IMR-90 (cell line): ENCODE results near the gene OR6S1. TPM values are rescaled to one million over a fixed set of nuclear protein-coding genes. Genes with fewer than 3 reads are reported as not detected.

ENCODE experiments used
- ATAC-seq: fragments of 200-7000 bp; cut with Tn5 transposase; 2 replicates; pipeline ENCODE4 v1.9.1; 2020; ENCODE audit warnings: low read depth, mild to moderate bottlenecking, moderate library complexity
- BruUV-seq: library from RNA; stranded (reverse); fragments of 400-500 nt; replicated peaks from 2 replicates; lab custom pipeline; 2021; lab: Mats Ljungman, UMichigan
- CTCF ChIA-PET: fragments of 300-600 bp; formaldehyde crosslinking; extraction: SDS; loops from one replicate; lab custom pipeline; 2021; ENCODE audit warnings: antibody characterized with exemption; lab: Yijun Ruan, JAX
- POLR2A ChIA-PET: fragments of 300-600 bp; sonication (Branson Sonifier 250); formaldehyde crosslinking; loops from one replicate; lab custom pipeline; 2022; ENCODE audit warnings: antibody characterized with exemption; ENCODE audit not compliant: unreplicated experiment; lab: Charles Lee
- DNase-seq: peaks from one replicate; pipeline ENCODE4 v3.0.0; 2013
- H2AFZ ChIP-seq: replicated peaks from 2 replicates; pipeline ENCODE3; 2013; ENCODE audit warnings: low read length, mild to moderate bottlenecking; ENCODE audit not compliant: poor library complexity
- H2AK5ac ChIP-seq: 2 replicates; pipeline ENCODE4 v1.6.1; 2013; ENCODE audit warnings: low read depth, low read length, inconsistent platforms
- H2AK9ac ChIP-seq: replicated peaks from 2 replicates; pipeline ENCODE3; 2013; ENCODE audit warnings: mild to moderate bottlenecking, low read depth, low read length, moderate library complexity; ENCODE audit not compliant: poor library complexity
- H2BK120ac ChIP-seq: 2 replicates; pipeline ENCODE4 v1.6.1; 2013; ENCODE audit warnings: low read depth, low read length, inconsistent platforms
- H2BK15ac ChIP-seq: 3 replicates; pipeline ENCODE4 v1.6.1; 2013; ENCODE audit warnings: low read depth, low read length, inconsistent platforms
- H2BK20ac ChIP-seq: 2 replicates; pipeline ENCODE4 v1.6.1; 2013; ENCODE audit warnings: low read depth, mild to moderate bottlenecking, inconsistent platforms, low read length, moderate library complexity
- H2BK5ac ChIP-seq: 2 replicates; pipeline ENCODE4 v1.6.1; 2013; ENCODE audit warnings: mild to moderate bottlenecking, low read depth, low read length, inconsistent platforms; ENCODE audit not compliant: poor library complexity, severe bottlenecking
- H3K14ac ChIP-seq: replicated peaks from 2 replicates; pipeline ENCODE4 v1.6.1; 2013; ENCODE audit warnings: low read depth, low read length, inconsistent platforms
- H3K18ac ChIP-seq: 2 replicates; pipeline ENCODE4 v1.6.1; 2013; ENCODE audit warnings: low read depth, low read length, control low read depth
- H3K23ac ChIP-seq: 2 replicates; pipeline ENCODE4 v1.6.1; 2013; ENCODE audit warnings: low read depth, low read length, inconsistent platforms
- H3K27ac ChIP-seq: 2 replicates; pipeline ENCODE4 v1.5.1; 2013; ENCODE audit warnings: mild to moderate bottlenecking, control low read depth, low read length; ENCODE audit not compliant: insufficient read depth
- H3K27me3 ChIP-seq: 2 replicates; pipeline ENCODE4 v1.6.1; 2013; ENCODE audit warnings: low read length; ENCODE audit not compliant: control insufficient read depth, insufficient read depth
- H3K36me3 ChIP-seq: 2 replicates; pipeline ENCODE4 v1.6.1; 2013; ENCODE audit warnings: low read length, mixed read lengths; ENCODE audit not compliant: control insufficient read depth, insufficient read depth
- H3K4ac ChIP-seq: 2 replicates; pipeline ENCODE4 v1.6.1; 2013; ENCODE audit warnings: low read depth, low read length, inconsistent platforms
- H3K4me1 ChIP-seq: 2 replicates; pipeline ENCODE4 v1.6.1; 2013; ENCODE audit warnings: low read length, mixed read lengths; ENCODE audit not compliant: control insufficient read depth, insufficient read depth
- H3K4me2 ChIP-seq: 2 replicates; pipeline ENCODE4 v1.6.1; 2013; ENCODE audit warnings: low read depth, mild to moderate bottlenecking, control low read depth, low read length, moderate library complexity
- H3K4me3 ChIP-seq: 2 replicates; pipeline ENCODE4 v1.5.1; 2013; ENCODE audit warnings: low read depth, mild to moderate bottlenecking, control low read depth, low read length, moderate library complexity; ENCODE audit not compliant: insufficient read depth
- H3K56ac ChIP-seq: 2 replicates; pipeline ENCODE4 v1.6.1; 2013; ENCODE audit warnings: low read length, inconsistent platforms; ENCODE audit not compliant: insufficient read depth; ENCODE audit errors: extremely low read depth
- H3K79me1 ChIP-seq, 2 experiments: 2 replicates each; pipeline ENCODE4 v1.6.1; 2013; ENCODE audit warnings: low read length in 2 of 2, inconsistent platforms in 1 of 2, low read depth in 1 of 2
- H3K9ac ChIP-seq: 2 replicates; pipeline ENCODE4 v1.6.1; 2013; ENCODE audit warnings: low read depth, low read length, control low read depth
- H3K9me1 ChIP-seq: 2 replicates; pipeline ENCODE4 v1.6.1; 2013; ENCODE audit warnings: low read length, inconsistent platforms; ENCODE audit not compliant: insufficient read depth
- H3K9me3 ChIP-seq: 2 replicates; pipeline ENCODE4 v1.6.1; 2013; ENCODE audit warnings: low read length; ENCODE audit not compliant: control insufficient read depth, insufficient read depth
- H4K20me1 ChIP-seq: 2 replicates; pipeline ENCODE4 v1.6.1; 2013; ENCODE audit warnings: low read length, inconsistent platforms; ENCODE audit not compliant: insufficient read depth
- H4K5ac ChIP-seq: 2 replicates; pipeline ENCODE4 v1.6.1; 2013; ENCODE audit warnings: mild to moderate bottlenecking, low read depth, low read length, control low read depth
- H4K8ac ChIP-seq, 2 experiments: 2 replicates each; pipeline ENCODE4 v1.6.1; 2013; ENCODE audit warnings: low read depth in 2 of 2, low read length in 2 of 2, control low read depth in 1 of 2, inconsistent platforms in 1 of 2
- H4K91ac ChIP-seq: 2 replicates; pipeline ENCODE4 v1.6.1; 2013; ENCODE audit warnings: low read depth, low read length, inconsistent platforms; ENCODE audit not compliant: insufficient read depth
- CEBPB ChIP-seq: IDR thresholded peaks from 2 replicates; pipeline ENCODE4 v1.6.1; 2012; ENCODE audit warnings: low read depth, low read length, improper control_type of control experiment
- CTCF ChIP-seq: conservative IDR thresholded peaks from 2 replicates; pipeline ENCODE4 v1.5.1; 2012; ENCODE audit warnings: mild to moderate bottlenecking, low read depth, low read length, improper control_type of control experiment
- WGBS, 2 experiments: methylation state at CpG; one replicate each; pipeline versions ENCODE4 v1.1.5 to v1.1.7; 2013; ENCODE audit warnings: missing lambda C conversion rate in 2 of 2; ENCODE audit not compliant: insufficient read length in 1 of 2; ENCODE audit errors: extremely low coverage in 2 of 2; 5-methylcytosine and 5-hydroxymethylcytosine counted together
- dilution Hi-C: fragments of 300-500 bp; cut with HindIII; formaldehyde crosslinking; loops from one replicate; pipeline ENCODE4 v1.14.3; 2018; ENCODE audit warnings: low sequenced_read_pairs; ENCODE audit not compliant: unreplicated experiment
- in situ Hi-C: fragments of 300-500 bp; cut with MboI; formaldehyde crosslinking; loops from 3 replicates; pipeline ENCODE4 v1.14.3; 2019; ENCODE audit warnings: low sequenced_read_pairs, inconsistent platforms, mixed read lengths
- intact Hi-C: fragments of 100-400 bp; cut with micrococcal nuclease; formaldehyde crosslinking; loops from 2 replicates; pipeline ENCODE4 v1.10.0; 2022
- polyA plus RNA-seq, 3 experiments: library from polyadenylated mRNA; depleted of rRNA; stranded (reverse); fragments of >200 nt; gene quantifications; 2 replicates each; pipeline ENCODE4 v1.2.3, GENCODE V29; 2012; ENCODE audit warnings: low replicate concordance in 1 of 3
- total RNA-seq: library from RNA; depleted of rRNA; stranded (reverse); fragments of >200 nt; gene quantifications from 2 replicates; pipeline ENCODE4 v1.2.3, GENCODE V29; 2012

OR6S1 gene
- total and polyA plus RNA-seq, 2 of the 4 experiments (the other 2 are of a cell fraction), result not detected

- no peaks in the 10 kb centered on the region for H3K9me1 ChIP-seq
- no peak for ATAC-seq
- H2AK5ac ChIP-seq, result no peak overlapping the region
- DNase-seq, result no peak
- no peaks in the 10 kb centered on the region for H3K36me3 ChIP-seq
- peak overlapping the region; percentile 20; the same call in 1 of the 2 replicates for H3K4me2 ChIP-seq
- no peak overlapping the region for H3K23ac ChIP-seq
- peak overlapping the region; percentile 52 for H2AFZ ChIP-seq
- in situ Hi-C loops, result no loop called here
- H2BK120ac ChIP-seq, result no peak overlapping the region
- ChIA-PET CTCF (interaction anchor here (1.3 kb wide), 1 partner anchor 9 kb away, joined by 6 read pairs; no protein-coding TSS in a partner anchor), POLR2A (no interaction called here)
- no peaks in the 10 kb centered on the region for H3K9me3 ChIP-seq
- no peak overlapping the region for H4K5ac ChIP-seq
- no peak overlapping the region for H3K18ac ChIP-seq
- H4K20me1 ChIP-seq, result peaks cover 4% of the 10 kb centered on the region; the same call in 1 of the 2 replicates
- no peak overlapping the region for H2BK15ac ChIP-seq
- H3K27me3 ChIP-seq, result peaks cover 10% of the 10 kb centered on the region
- no peak overlapping the region for H2AK9ac ChIP-seq
- WGBS, 2 experiments, result no CpG with 5 or more reads among the region's 29 CpGs
- dilution Hi-C loops, result no loop called here
- H3K14ac ChIP-seq, result no peak overlapping the region
- no peak overlapping the region; the same call in 1 of the 2 replicates for H3K4me3 ChIP-seq
- intact Hi-C loops, result no loop called here
- TF ChIP-seq CTCF, result no peak
- TF ChIP-seq CEBPB, result no peak
- H2BK20ac ChIP-seq, result no peak overlapping the region
- no peak overlapping the region for H2BK5ac ChIP-seq
- no peak overlapping the region for H3K27ac ChIP-seq
- no peak overlapping the region for H4K8ac ChIP-seq
- no peak overlapping the region for H3K56ac ChIP-seq
- H3K4me1 ChIP-seq, result peaks cover 4% of the 10 kb centered on the region; the same call in 1 of the 2 replicates
- no peak overlapping the region for H3K9ac ChIP-seq
- H3K4ac ChIP-seq, result no peak overlapping the region
- no peaks in the 10 kb centered on the region for H3K79me1 ChIP-seq
- BruUV-seq, result no TSS peak
- no peak overlapping the region for H4K91ac ChIP-seq
Observed at GRCh38 chr14:20622816-20623291, 18.6 kb downstream of the OR6S1 start.
